Heart left ventricle (tissue), 16 donors: Measurements from ENCODE around the gene RABGAP1. TPM values are rescaled to one million over a fixed set of nuclear protein-coding genes. Genes with fewer than 3 reads are reported as not detected.

Experiments used
- ATAC-seq, 4 donors: fragments of 200-7000 bp; cut with Tn5 transposase; one replicate each; pipeline ENCODE4 v1.9.1; 2020 to 2022; ENCODE audit warnings: moderate library complexity in 4 of 4, mild to moderate bottlenecking in 3 of 4, moderate number of reproducible peaks in 1 of 4
- DNase-seq, 5 donors: peaks; one replicate each; pipeline ENCODE4 v3.0.0-alpha.2; 2020
- H3K27ac ChIP-seq, 12 donors: fragments of 200-600 bp; sonication (generic) in 4 of 12; one replicate each; pipeline versions ENCODE4 v1.5.0 to v1.8.0; 2016 to 2022; ENCODE audit warnings: mild to moderate bottlenecking in 2 of 12
- H3K27me3 ChIP-seq, 9 donors: fragments of 200-600 bp; sonication (generic) in 2 of 9; one replicate each; pipeline versions ENCODE4 v1.5.1 to v1.8.0; 2016 to 2022; ENCODE audit warnings: mild to moderate bottlenecking in 3 of 9
- H3K36me3 ChIP-seq, 9 donors: fragments of 200-600 bp; sonication (generic) in 2 of 9; one replicate each; pipeline versions ENCODE4 v1.5.0 to v1.8.0; 2018 to 2022; ENCODE audit warnings: mild to moderate bottlenecking in 2 of 9
- H3K4me1 ChIP-seq, 12 donors: fragments of 200-600 bp; sonication (generic) in 4 of 12; one replicate each; pipeline versions ENCODE4 v1.5.0 to v1.8.0; 2016 to 2022; ENCODE audit warnings: mild to moderate bottlenecking in 3 of 12
- H3K4me3 ChIP-seq, 12 donors: fragments of 200-600 bp; sonication (generic) in 4 of 12; one replicate each; pipeline versions ENCODE4 v1.5.0 to v1.8.0; 2017 to 2022; ENCODE audit warnings: mild to moderate bottlenecking in 9 of 12, moderate library complexity in 4 of 12
- H3K9me3 ChIP-seq, 12 donors: fragments of 200-600 bp; sonication (generic) in 4 of 12; one replicate each; pipeline versions ENCODE4 v1.5.0 to v1.8.0; 2016 to 2022; ENCODE audit warnings: mild to moderate bottlenecking in 1 of 12
- CTCF ChIP-seq, 12 donors: fragments of 200-600 bp; sonication (generic) in 4 of 12; IDR thresholded peaks; one replicate each; pipeline versions ENCODE4 v1.5.0 to v1.8.0; 2018 to 2022; ENCODE audit warnings: antibody characterized with exemption in 12 of 12, mild to moderate bottlenecking in 5 of 12
- POLR2A ChIP-seq, 2 donors: fragments of 450-650 bp; IDR thresholded peaks; one replicate each; pipeline ENCODE4 v1.6.1; 2017; ENCODE audit warnings: antibody characterized with exemption in 2 of 2, mild to moderate bottlenecking in 2 of 2, moderate library complexity in 2 of 2
- WGBS, 4 donors: extraction: QIAGEN DNeasy Blood & Tissue Kit in 2 of 4; methylation state at CpG; one replicate each; pipeline versions ENCODE4 v1.1.5 to v1.1.7; 2013 to 2018; 5-methylcytosine and 5-hydroxymethylcytosine counted together
- intact Hi-C, 10 donors: fragments of 100-400 bp; cut with DNase I; formaldehyde crosslinking; loops; one replicate each; pipeline versions ENCODE4 v1.11.1 to v1.14.2; 2022
- polyA plus RNA-seq, 2 donors: library from polyadenylated mRNA; stranded (reverse); fragments of 200-250 nt; gene quantifications; one replicate each; pipeline ENCODE4 v1.2.3, GENCODE V29; 2013
- total RNA-seq, 9 donors: library from RNA; depleted of rRNA in 2 of 9; stranded (reverse); fragments of >200 nt in 2 of 9; fragmentation: NEBNext Ultra II Directional in 3 of 9; extraction: Animal tissue kit (Norgen Biotek cat#: 25700) in 3 of 9; gene quantifications; one replicate each; pipeline versions ENCODE4 v1.1.0 to v1.2.4, GENCODE V29; 2016 to 2023
- donor health status: ischemic (EF 13 %, LVEDD 7.1; RV severe dilation, severe dysfunction).
- donor health status: healthy with polysubstance abuse.
- donor health status: DM: no; HTN: yes; CAD: no.
- donor health status: DM: no; HTN: no; CAD: no.
- donor health status: ischemic (EF 25% LVEDD 6.9; RV normal size, moderate dysfunction).
- donor health status: ischemic (EF 25% LVEDD 5.7; RV mildly dilated, moderate dysfunction).
- donor health status: healthy.
- donor health status: DM: yes; HTN: yes; CAD: no.
- donor health status: ischemic (EF 35%, LVEDD 5.7; RV mildly dilated, moderate dysfunction).
- donor health status: nonischemic (EF 11% LVEDD 7.7; RV severe dilation, severe dysfunction).
- donor health status: DM: yes; HTN: yes; CAD: no.
- donor health status: PGD.
- donor health status: ischemic (EF 29% LVEDD 5.4; RV normal size, mild dysfunction).
- donor health status: nonischemic (EF 23%, LVEDD 6.1; RV moderate dilation, normal function).

The RABGAP1 gene
- total and polyA plus RNA-seq, 11 donors = 11.8 to 62.2 (median 43.3) TPM

- peak overlapping the region in 11 of 12 donors; percentile 46 to 95 (median 80) for H3K27ac ChIP-seq
- peak overlapping the region in 9 of 12 donors; percentile 36 to 99 (median 86) for H3K4me3 ChIP-seq
- no peaks in the 10 kb centered on the region for H3K27me3 ChIP-seq
- no peaks in the 10 kb centered on the region for H3K9me3 ChIP-seq
- TF ChIP-seq POLR2A (IDR thresholded peaks at IDR 0.05) (no peak), CTCF (IDR thresholded peaks at IDR 0.05) (no peak)
- peaks cover 0 to 36% (median 26%) of the 10 kb centered on the region in 12 donors for H3K4me1 ChIP-seq
- 32 to 33% (median 32%) methylated on average over 6 of the region's 6 CpGs for WGBS, 4 donors
- peaks cover 0 to 45% (median 24%) of the 10 kb centered on the region in 9 donors for H3K36me3 ChIP-seq
- DNase-seq (no peak), ATAC-seq (no peak)
- intact Hi-C loops = loop anchor here in 3 of 10 donors (2.0 to 5.0 kb wide), 5 partner anchors 33 to 52 kb away; partner anchors contain the start of gene RC3H2 (in 2 of the 3)
These were observed 419 bp upstream of the RABGAP1 start for GRCh38 chr9:122940454-122940748.

DNA sequence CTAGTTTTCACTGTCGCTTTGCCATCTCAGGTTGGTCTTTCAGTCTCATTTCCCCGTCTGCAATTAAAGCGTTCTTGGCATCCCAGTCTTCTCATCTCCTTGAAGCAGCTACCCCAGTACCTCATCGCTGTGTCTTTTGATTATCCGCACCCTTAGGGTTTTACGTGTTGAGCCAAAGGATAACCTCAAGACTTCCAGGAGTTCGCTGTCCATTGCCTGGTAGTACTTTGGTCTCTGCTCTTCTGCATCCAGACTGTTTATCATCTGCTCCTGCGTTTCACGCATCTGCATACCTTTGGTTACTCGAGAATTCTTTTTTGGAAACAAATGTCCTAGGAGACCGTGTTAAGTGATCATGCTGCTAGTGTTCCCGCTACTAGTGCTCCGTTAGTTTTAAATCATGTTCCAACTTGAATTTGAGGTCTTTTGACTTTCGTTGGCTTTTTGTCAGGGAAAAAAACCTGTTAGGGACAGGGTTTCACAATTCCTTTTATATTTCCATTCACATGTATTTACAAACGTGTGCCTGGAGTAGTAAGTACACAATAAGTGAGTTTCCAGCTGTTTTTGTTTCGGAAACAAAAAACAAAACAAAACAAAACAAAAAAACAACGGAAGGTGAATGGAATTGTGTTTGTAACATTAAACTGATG is 888 bp downstream of the RABGAP1 start:
- Histone ChIP-seq H3K36me3 (peaks cover 0 to 34% (median 18%) of the 10 kb centered on the region in 9 donors), H3K4me1 (peaks cover 0 to 49% (median 37%) of the 10 kb centered on the region in 12 donors), H3K27ac (peak overlapping the region in 11 of 12 donors; percentile 69 to 95 (median 90)), H3K27me3 (no peaks in the 10 kb centered on the region), H3K4me3 (peak overlapping the region; percentile 74 to 99 (median 86)), H3K9me3 (no peaks in the 10 kb centered on the region)
- ATAC-seq (peak in 2 of 4 donors; percentile 6 to 9), DNase-seq (no peak)
- TF ChIP-seq POLR2A (IDR thresholded peaks at IDR 0.05) = no peak
- TF ChIP-seq CTCF (IDR thresholded peaks at IDR 0.05) = no peak
- intact Hi-C loops = loop anchor here in 3 of 10 donors (2.0 to 5.0 kb wide), 5 partner anchors 34 to 51 kb away; partner anchors contain the start of gene RC3H2 (in 2 of the 3)
- WGBS, 4 donors = 7 to 9% (median 8%) methylated on average over 17 of the region's 17 CpGs

GRCh38 chr9:122944960-122945888 is 4.4 kb downstream of the RABGAP1 start:
- peaks cover 0 to 6% (median 0%) of the 10 kb centered on the region in 9 donors for H3K36me3 ChIP-seq
- WGBS, 4 donors = 67 to 78% (median 73%) methylated on average over 4 of the region's 4 CpGs
- no peak for DNase-seq
- H3K4me1 ChIP-seq = peaks cover 0 to 62% (median 40%) of the 10 kb centered on the region in 12 donors
- no peak for ATAC-seq
- H3K9me3 ChIP-seq = no peaks in the 10 kb centered on the region
- intact Hi-C loops = loop anchor here in 4 of 10 donors (5.0 kb wide), 5 partner anchors 32 to 47 kb away; partner anchors contain the start of genes RC3H2 (in 1 of the 4) and ZBTB6 (in 1 of the 4)
- no peaks in the 10 kb centered on the region for H3K27me3 ChIP-seq
- TF ChIP-seq CTCF (IDR thresholded peaks at IDR 0.05) (no peak), POLR2A (IDR thresholded peaks at IDR 0.05) (no peak)
- H3K27ac ChIP-seq = peak overlapping the region in 1 of 12 donors; percentile 63
- no peak overlapping the region for H3K4me3 ChIP-seq
